ENCODE data around the gene LPP.

DNA sequence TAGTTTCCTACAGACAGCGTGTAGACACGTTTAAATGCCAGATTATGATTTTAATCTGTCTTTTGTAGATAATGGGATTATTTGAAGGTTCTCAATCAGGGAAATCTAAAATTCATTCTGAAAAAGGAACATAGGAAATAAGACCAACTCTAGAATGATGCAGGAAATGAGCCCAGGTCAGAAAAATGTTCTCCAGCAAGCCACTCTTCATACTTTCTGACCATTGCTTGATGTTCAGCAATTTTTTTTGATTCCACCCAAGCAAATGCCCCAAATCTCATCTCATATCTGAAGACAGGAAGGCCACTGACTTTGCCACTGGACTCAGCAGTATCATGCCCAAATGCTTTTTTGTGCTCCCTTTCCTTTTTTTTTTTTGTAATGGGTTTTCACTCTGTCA, 373.4 kb downstream of the LPP start:
- TF ChIP-seq, protein P1, sequence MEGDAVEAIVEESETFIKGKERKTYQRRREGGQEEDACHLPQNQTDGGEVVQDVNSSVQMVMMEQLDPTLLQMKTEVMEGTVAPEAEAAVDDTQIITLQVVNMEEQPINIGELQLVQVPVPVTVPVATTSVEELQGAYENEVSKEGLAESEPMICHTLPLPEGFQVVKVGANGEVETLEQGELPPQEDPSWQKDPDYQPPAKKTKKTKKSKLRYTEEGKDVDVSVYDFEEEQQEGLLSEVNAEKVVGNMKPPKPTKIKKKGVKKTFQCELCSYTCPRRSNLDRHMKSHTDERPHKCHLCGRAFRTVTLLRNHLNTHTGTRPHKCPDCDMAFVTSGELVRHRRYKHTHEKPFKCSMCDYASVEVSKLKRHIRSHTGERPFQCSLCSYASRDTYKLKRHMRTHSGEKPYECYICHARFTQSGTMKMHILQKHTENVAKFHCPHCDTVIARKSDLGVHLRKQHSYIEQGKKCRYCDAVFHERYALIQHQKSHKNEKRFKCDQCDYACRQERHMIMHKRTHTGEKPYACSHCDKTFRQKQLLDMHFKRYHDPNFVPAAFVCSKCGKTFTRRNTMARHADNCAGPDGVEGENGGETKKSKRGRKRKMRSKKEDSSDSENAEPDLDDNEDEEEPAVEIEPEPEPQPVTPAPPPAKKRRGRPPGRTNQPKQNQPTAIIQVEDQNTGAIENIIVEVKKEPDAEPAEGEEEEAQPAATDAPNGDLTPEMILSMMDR (IDR thresholded peaks at IDR 0.05): no peak
- no peak for TF ChIP-seq EP300 (IDR thresholded peaks at IDR 0.05)
- no peak for TF ChIP-seq POLR2A (IDR thresholded peaks at IDR 0.05)
- TF ChIP-seq POLR2AphosphoS5 (IDR thresholded peaks at IDR 0.05): no peak
